HepG2 (cell line): ENCODE results near the gene ZBTB25. TPM values are rescaled to one million over a fixed set of nuclear protein-coding genes. Genes with fewer than 3 reads are reported as not detected.

Experiments
- ATF4 ChIP-seq, 2 experiments: fragments of 450-650 bp in 1 of 2; sonication (generic) in 1 of 2; formaldehyde crosslinking; IDR thresholded peaks; 2 replicates each; pipeline versions ENCODE4 v1.5.0 to v1.8.0; 2020 to 2022; ENCODE audit warnings: mild to moderate bottlenecking in 1 of 2, missing genetic modification reagents in 1 of 2
- ATF5 ChIP-seq: sonication (generic); formaldehyde crosslinking; IDR thresholded peaks from 2 replicates; pipeline ENCODE4 v1.4.0; 2020; ENCODE audit warnings: mild to moderate bottlenecking, low read depth, missing genetic modification reagents
- CC2D1A ChIP-seq: sonication (generic); formaldehyde crosslinking; IDR thresholded peaks from 2 replicates; pipeline ENCODE4 v1.8.1; 2023; ENCODE audit warnings: mild to moderate bottlenecking, missing genetic modification reagents
- CENPBD1 ChIP-seq: sonication (generic); formaldehyde crosslinking; IDR thresholded peaks from 2 replicates; pipeline ENCODE4 v1.8.0; 2022; ENCODE audit warnings: missing genetic modification reagents, low read depth, mild to moderate bottlenecking, borderline replicate concordance
- HOXA5 ChIP-seq: sonication (generic); formaldehyde crosslinking; IDR thresholded peaks from 2 replicates; pipeline ENCODE4 v1.4.0; 2020; ENCODE audit warnings: missing genetic modification reagents
- KAT8 ChIP-seq: IDR thresholded peaks from 2 replicates; pipeline ENCODE4 v1.6.1; 2016; ENCODE audit warnings: missing genetic modification reagents, missing compliant biosample characterization
- MTA3 ChIP-seq: sonication (generic); formaldehyde crosslinking; IDR thresholded peaks from 2 replicates; pipeline ENCODE4 v1.4.0; 2020; ENCODE audit warnings: missing genetic modification reagents
- MXD3 ChIP-seq: IDR thresholded peaks from 2 replicates; pipeline ENCODE4 v1.6.1; 2016; ENCODE audit warnings: mild to moderate bottlenecking, missing biosample characterization, missing genetic modification reagents
- NFYB ChIP-seq: sonication (generic); formaldehyde crosslinking; IDR thresholded peaks from 2 replicates; pipeline ENCODE4 v1.4.0; 2020; ENCODE audit warnings: missing genetic modification reagents
- NR2F2 ChIP-seq: IDR thresholded peaks from 2 replicates; pipeline ENCODE4 v1.6.1; 2012; ENCODE audit warnings: low read depth, inconsistent platforms, borderline replicate concordance
- PRMT3 ChIP-seq: sonication (generic); formaldehyde crosslinking; IDR thresholded peaks from 2 replicates; pipeline ENCODE4 v1.8.1; 2022; ENCODE audit warnings: low read depth, mild to moderate bottlenecking, moderate library complexity, missing genetic modification reagents, borderline replicate concordance
- REPIN1 ChIP-seq: sonication (generic); formaldehyde crosslinking; IDR thresholded peaks from 2 replicates; pipeline ENCODE4 v1.8.0; 2022; ENCODE audit warnings: missing genetic modification reagents, low read depth, mild to moderate bottlenecking, borderline replicate concordance
- SMC3 ChIP-seq: IDR thresholded peaks from 2 replicates; pipeline ENCODE4 v1.6.1; 2011; ENCODE audit warnings: low read length, improper control_type of control experiment
- SPEN ChIP-seq: sonication (generic); formaldehyde crosslinking; IDR thresholded peaks from 2 replicates; pipeline ENCODE4 v1.5.1; 2020; ENCODE audit warnings: low read depth, mild to moderate bottlenecking, missing genetic modification reagents
- ZBTB3 ChIP-seq: sonication (generic); formaldehyde crosslinking; IDR thresholded peaks from 2 replicates; pipeline ENCODE4 v1.4.0; 2020; ENCODE audit warnings: low read depth, mild to moderate bottlenecking, moderate library complexity, missing genetic modification reagents, borderline replicate concordance
- ZNF367 ChIP-seq: sonication (generic); formaldehyde crosslinking; IDR thresholded peaks from 2 replicates; pipeline ENCODE4 v1.4.0; 2020; ENCODE audit warnings: missing genetic modification reagents, borderline replicate concordance
- ZNF556 ChIP-seq: sonication (generic); formaldehyde crosslinking; IDR thresholded peaks from 2 replicates; pipeline ENCODE4 v1.4.0; 2020; ENCODE audit warnings: mild to moderate bottlenecking, missing genetic modification reagents, borderline replicate concordance
- ZNF615 ChIP-seq: sonication (generic); formaldehyde crosslinking; IDR thresholded peaks from 2 replicates; pipeline ENCODE4 v1.5.0; 2020; ENCODE audit warnings: mild to moderate bottlenecking, missing genetic modification reagents, borderline replicate concordance
- ZNF678 ChIP-seq: sonication (generic); formaldehyde crosslinking; IDR thresholded peaks from 2 replicates; pipeline ENCODE4 v1.4.0; 2020; ENCODE audit warnings: mild to moderate bottlenecking, missing genetic modification reagents
- ZNF761 ChIP-seq: sonication (generic); formaldehyde crosslinking; conservative IDR thresholded peaks from 2 replicates; pipeline ENCODE4 v1.4.0; 2020; ENCODE audit warnings: mild to moderate bottlenecking, missing genetic modification reagents
- ZSCAN30 ChIP-seq: sonication (generic); formaldehyde crosslinking; IDR thresholded peaks from 2 replicates; pipeline ENCODE4 v1.5.0; 2020; ENCODE audit warnings: mild to moderate bottlenecking, missing genetic modification reagents
- polyA plus RNA-seq, 8 experiments: library from polyadenylated mRNA; depleted of rRNA in 3 of 8; stranded (reverse) in 7 of 8; unstranded in 1 of 8; fragments of >200 nt; fragmentation: Illumina TruSeq in 4 of 8; extraction: Trizol in 4 of 8; gene quantifications; 2 replicates each; pipeline versions ENCODE4 v1.2.1 to v1.2.3, GENCODE V29; 2011 to 2016; ENCODE audit warnings: low read depth in 4 of 8, missing spikeins in 1 of 8, mixed read lengths in 1 of 8; ENCODE audit not compliant: insufficient read depth in 1 of 8
- total RNA-seq, 5 experiments: library from RNA; depleted of rRNA; stranded (reverse); fragments of >200 nt; fragmentation: Illumina TruSeq; extraction: Trizol; gene quantifications; 2 replicates each; pipeline ENCODE4 v1.2.3, GENCODE V29; 2016; ENCODE audit warnings: low read depth in 1 of 5
- TF ChIP-seq, protein P1 (sequence below): sonication (generic); formaldehyde crosslinking; IDR thresholded peaks from 2 replicates; pipeline ENCODE4 v1.5.1; 2020; ENCODE audit warnings: mild to moderate bottlenecking, missing genetic modification reagents

ZBTB25 gene
- total and polyA plus RNA-seq, 2 of the 13 experiments (the other 11 are each of a cell fraction or from before 2014, with no cell fraction given) = 3.5 to 7.6 TPM

DNA sequence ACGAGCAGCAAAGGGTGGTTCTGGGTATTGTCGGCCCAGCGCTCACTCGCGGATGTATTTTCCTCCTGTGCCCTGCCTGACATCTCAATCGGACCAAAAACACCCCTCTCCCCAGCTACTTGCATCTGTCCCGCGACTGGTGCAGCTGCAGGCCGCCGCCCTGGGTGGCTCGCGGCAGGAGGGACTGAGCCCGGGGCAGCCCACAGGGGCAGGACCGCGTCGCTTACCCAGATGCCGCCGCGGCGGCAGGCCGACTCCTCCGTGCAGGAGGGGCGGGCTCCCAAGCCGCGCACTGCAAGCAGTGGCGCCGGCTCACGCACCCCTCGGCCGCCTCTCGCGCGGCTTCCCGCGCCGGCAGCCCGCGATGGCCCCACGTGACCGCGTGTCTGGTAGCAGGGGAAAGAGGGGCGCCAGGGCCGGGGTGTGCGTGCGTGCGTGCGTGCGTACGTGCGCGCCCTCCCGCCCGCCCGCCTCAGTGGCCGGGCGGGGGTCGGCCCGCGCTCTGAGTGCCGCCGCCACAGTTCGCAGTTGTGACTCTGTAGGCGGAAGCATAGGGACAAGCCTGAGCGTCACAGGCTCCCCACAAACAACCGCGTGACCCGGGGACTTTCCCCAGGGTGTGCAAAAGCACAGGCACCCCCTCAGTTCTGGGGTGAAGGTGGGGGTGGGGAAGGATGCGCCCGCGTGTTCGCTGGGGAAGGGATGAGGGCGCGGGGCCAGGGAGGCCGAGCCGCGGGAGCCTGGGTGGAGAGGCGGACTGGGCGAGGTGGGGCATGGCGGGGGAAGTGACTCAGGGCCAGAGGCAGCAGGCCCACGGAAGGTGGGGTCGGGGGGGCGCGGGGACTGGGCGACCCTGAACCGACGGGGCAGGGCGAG, at the start of gene ZBTB25 (continued):
- TF ChIP-seq CENPBD1 (CRISPR knock-in tag) (peak; percentile 65; the same call in 1 of the 2 replicates), MXD3 (CRISPR knock-in tag) (no peak), HOXA5 (CRISPR knock-in tag) (no peak), ZNF615 (CRISPR knock-in tag) (no peak), ATF5 (CRISPR knock-in tag) (no peak), REPIN1 (CRISPR knock-in tag) (peak; percentile 65; the same call in 1 of the 2 replicates), MTA3 (no peak), ZNF761 (CRISPR knock-in tag) (peak; percentile 6), PRMT3 (CRISPR knock-in tag) (peak; percentile 85; the same call in 1 of the 2 replicates), ZSCAN30 (no peak), KAT8 (CRISPR knock-in tag) (peak; percentile 16; the same call in 1 of the 2 replicates), ZNF678 (CRISPR knock-in tag) (no peak), SMC3 (no peak), ZNF556 (CRISPR knock-in tag) (no peak; the same call in 1 of the 2 replicates), NR2F2 (no peak), NFYB (CRISPR knock-in tag) (no peak), SPEN (CRISPR knock-in tag) (peak; percentile 93), CC2D1A (no peak), ATF4 (CRISPR knock-in tag; IDR thresholded peaks at IDR 0.05) (0 out of 4 replicates have a peak, but pooled peaks of 1 of the 2 experiments have one; percentile 20), ZBTB3 (CRISPR knock-in tag) (0 out of 2 replicates have a peak, but pooled peaks have one; percentile 10), ZNF367 (CRISPR knock-in tag) (no peak)
- TF ChIP-seq, protein P1, sequence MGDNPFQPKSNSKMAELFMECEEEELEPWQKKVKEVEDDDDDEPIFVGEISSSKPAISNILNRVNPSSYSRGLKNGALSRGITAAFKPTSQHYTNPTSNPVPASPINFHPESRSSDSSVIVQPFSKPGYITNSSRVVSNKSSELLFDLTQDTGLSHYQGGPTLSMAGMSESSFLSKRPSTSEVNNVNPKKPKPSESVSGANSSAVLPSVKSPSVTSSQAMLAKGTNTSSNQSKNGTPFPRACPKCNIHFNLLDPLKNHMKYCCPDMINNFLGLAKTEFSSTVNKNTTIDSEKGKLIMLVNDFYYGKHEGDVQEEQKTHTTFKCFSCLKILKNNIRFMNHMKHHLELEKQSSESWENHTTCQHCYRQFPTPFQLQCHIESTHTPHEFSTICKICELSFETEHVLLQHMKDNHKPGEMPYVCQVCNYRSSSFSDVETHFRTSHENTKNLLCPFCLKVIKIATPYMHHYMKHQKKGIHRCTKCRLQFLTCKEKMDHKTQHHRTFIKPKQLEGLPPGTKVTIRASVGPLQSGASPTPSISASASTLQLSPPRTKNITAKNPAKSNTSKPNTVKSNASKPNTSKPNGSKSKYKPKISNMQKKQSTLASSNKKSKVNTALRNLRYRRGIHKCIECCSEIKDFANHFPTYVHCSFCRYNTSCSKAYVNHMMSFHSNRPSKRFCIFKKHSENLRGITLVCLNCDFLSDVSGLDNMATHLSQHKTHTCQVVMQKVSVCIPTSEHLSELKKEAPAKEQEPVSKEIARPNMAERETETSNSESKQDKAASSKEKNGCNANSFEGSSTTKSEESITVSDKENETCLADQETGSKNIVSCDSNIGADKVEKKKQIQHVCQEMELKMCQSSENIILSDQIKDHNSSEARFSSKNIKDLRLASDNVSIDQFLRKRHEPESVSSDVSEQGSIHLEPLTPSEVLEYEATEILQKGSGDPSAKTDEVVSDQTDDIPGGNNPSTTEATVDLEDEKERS (CRISPR knock-in tag) = no peak
